22Rv1 (cell line): ENCODE results near the gene FCHSD2.

ENCODE experiments used
- H3K27ac ChIP-seq: fragments of 450-650 bp; 2 replicates; pipeline ENCODE4 v1.5.1; 2017
- CTCF ChIP-seq: fragments of 450-650 bp; IDR thresholded peaks from 2 replicates; pipeline ENCODE4 v1.5.1; 2017; ENCODE audit warnings: mild to moderate bottlenecking
- ZFX ChIP-seq: fragments of 450-650 bp; IDR thresholded peaks from 2 replicates; pipeline ENCODE4 v1.6.1; 2017; ENCODE audit warnings: antibody characterized with exemption, borderline replicate concordance

FCHSD2 gene

GRCh38 chr11:72950685-72951084, 191.4 kb downstream of the FCHSD2 start:
- TF ChIP-seq ZFX (no peak), CTCF (no peak)
- no peak overlapping the region for H3K27ac ChIP-seq

- no peak for TF ChIP-seq ZFX
- TF ChIP-seq CTCF: no peak
Observed at GRCh38 chr11:72947229-72947628, 194.9 kb downstream of the FCHSD2 start.

GRCh38 chr11:72943664-72944063, 198.5 kb downstream of the FCHSD2 start:
- 0 out of 2 replicates have a peak overlapping the region, but pooled peaks have one; percentile 0 for H3K27ac ChIP-seq
- TF ChIP-seq CTCF (no peak), ZFX (no peak)

More at GRCh38 chr11:72947229-72947628, 194.9 kb downstream of the FCHSD2 start:
- no peak overlapping the region for H3K27ac ChIP-seq

GRCh38 chr11:72940417-72940816, 201.7 kb downstream of the FCHSD2 start:
- no peak for TF ChIP-seq CTCF
- TF ChIP-seq ZFX: no peak
- H3K27ac ChIP-seq: no peak overlapping the region

- H3K27ac ChIP-seq: no peak overlapping the region
- no peak for TF ChIP-seq CTCF
- no peak for TF ChIP-seq ZFX
Observed at GRCh38 chr11:72939031-72939430, 203.1 kb downstream of the FCHSD2 start.

- no peak overlapping the region for H3K27ac ChIP-seq
- TF ChIP-seq CTCF: no peak
- no peak for TF ChIP-seq ZFX
Observed at GRCh38 chr11:72937439-72937838, 204.7 kb downstream of the FCHSD2 start.

- no peak overlapping the region for H3K27ac ChIP-seq
- TF ChIP-seq CTCF: no peak
- no peak for TF ChIP-seq ZFX
Observed at GRCh38 chr11:72935700-72936099, 206.4 kb downstream of the FCHSD2 start.
